ENCODE data around the gene VSIR.

Gene VSIR

GRCh38 chr10:71712170-71712569 is 61.1 kb downstream of the VSIR start:
- TF ChIP-seq CTCF (IDR thresholded peaks at IDR 0.05; ENCODE audit: low read depth, low read length) = no peak
- DNase-seq (ENCODE audit: low read depth, low spot score) = no peak
- in situ Hi-C loops (cut with HindIII; ENCODE audit: low sequenced_read_pairs) = no loop called here
- H3K4me3 ChIP-seq (ENCODE audit: low read depth, low read length) = no peak overlapping the region

GRCh38 chr10:71711052-71711623 is 62.2 kb downstream of the VSIR start:
- no peak for TF ChIP-seq CTCF (IDR thresholded peaks at IDR 0.05; ENCODE audit: low read depth, low read length)
- no peak for DNase-seq (ENCODE audit: low read depth, low spot score)
- in situ Hi-C loops (cut with HindIII; ENCODE audit: low sequenced_read_pairs) = no loop called here
- no peak overlapping the region for H3K4me3 ChIP-seq (ENCODE audit: low read depth, low read length)

- in situ Hi-C loops (cut with HindIII; ENCODE audit: low sequenced_read_pairs) = no loop called here
- TF ChIP-seq CTCF (IDR thresholded peaks at IDR 0.05; ENCODE audit: low read depth, low read length) = no peak
- no peak overlapping the region for H3K4me3 ChIP-seq (ENCODE audit: low read depth, low read length)
- no peak for DNase-seq (ENCODE audit: low read depth, low spot score)
Observed at GRCh38 chr10:71710519-71710918, 62.8 kb downstream of the VSIR start.

GRCh38 chr10:71708897-71709882 is 64.1 kb downstream of the VSIR start:
- DNase-seq (ENCODE audit: low read depth, low spot score) = no peak
- no peak for TF ChIP-seq CTCF (IDR thresholded peaks at IDR 0.05; ENCODE audit: low read depth, low read length)
- H3K4me3 ChIP-seq (ENCODE audit: low read depth, low read length) = no peak overlapping the region
- in situ Hi-C loops (cut with HindIII; ENCODE audit: low sequenced_read_pairs) = no loop called here

GRCh38 chr10:71708301-71708703 is 65.0 kb downstream of the VSIR start:
- no peak for DNase-seq (ENCODE audit: low read depth, low spot score)
- in situ Hi-C loops (cut with HindIII; ENCODE audit: low sequenced_read_pairs) = no loop called here
- peak; percentile 87 for TF ChIP-seq CTCF (IDR thresholded peaks at IDR 0.05; ENCODE audit: low read depth, low read length)
- H3K4me3 ChIP-seq (ENCODE audit: low read depth, low read length) = no peak overlapping the region

- in situ Hi-C loops (cut with HindIII; ENCODE audit: low sequenced_read_pairs) = no loop called here
- no peak for TF ChIP-seq CTCF (IDR thresholded peaks at IDR 0.05; ENCODE audit: low read depth, low read length)
- no peak for DNase-seq (ENCODE audit: low read depth, low spot score)
Observed at GRCh38 chr10:71707240-71707789, 66.0 kb downstream of the VSIR start.

More at GRCh38 chr10:71707240-71707789, 66.0 kb downstream of the VSIR start:
- no peak overlapping the region for H3K4me3 ChIP-seq (ENCODE audit: low read depth, low read length)

Measured in astrocyte of the spinal cord (primary cell).